Hematopoietic multipotent progenitor cell treated with erythropoietin and hydrocortisone succinate and interleukin-3 and kit ligand, for 6 days (in vitro differentiated cells): ENCODE results near the gene TBC1D10B.
"Not testable (repeated sequence)": the region's sequence is repeated elsewhere in the genome, so short reads cannot be mapped to it uniquely, and the experiment has no call there.

Source experiments
- DNase-seq: peaks from one replicate; pipeline ENCODE4 v3.0.0-alpha.2; 2015

TBC1D10B gene

DNA sequence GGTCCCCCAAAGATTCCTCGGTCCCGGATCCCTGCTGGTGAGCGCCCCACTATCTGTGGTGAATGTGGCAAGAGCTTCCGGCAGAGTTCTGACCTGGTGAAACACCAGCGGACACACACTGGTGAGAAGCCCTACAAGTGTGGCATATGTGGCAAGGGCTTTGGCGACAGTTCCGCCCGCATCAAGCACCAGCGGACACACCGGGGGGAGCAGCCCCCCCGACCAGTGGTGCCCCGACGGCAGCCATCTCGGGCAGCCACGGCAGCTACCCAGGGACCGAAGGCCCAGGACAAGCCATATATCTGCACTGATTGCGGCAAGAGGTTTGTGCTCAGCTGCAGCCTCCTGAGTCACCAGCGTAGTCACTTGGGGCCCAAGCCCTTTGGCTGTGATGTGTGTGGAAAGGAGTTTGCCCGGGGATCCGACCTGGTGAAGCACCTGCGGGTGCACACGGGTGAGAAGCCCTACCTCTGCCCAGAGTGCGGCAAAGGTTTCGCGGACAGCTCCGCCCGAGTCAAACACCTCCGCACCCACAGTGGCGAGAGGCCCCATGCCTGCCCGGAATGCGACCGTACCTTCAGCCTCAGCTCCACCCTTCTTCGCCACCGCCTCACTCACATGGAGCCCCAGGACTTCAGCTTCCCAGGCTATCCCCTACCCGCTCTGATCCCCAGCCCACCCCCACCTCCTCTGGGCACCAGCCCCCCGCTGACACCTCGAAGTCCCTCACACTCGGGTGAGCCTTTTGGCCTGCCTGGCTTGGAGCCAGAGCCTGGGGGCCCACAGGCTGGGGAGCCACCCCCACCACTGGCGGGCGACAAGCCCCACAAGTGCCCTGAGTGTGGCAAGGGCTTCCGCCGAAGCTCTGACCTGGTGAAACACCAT, 27.7 kb upstream of the TBC1D10B start:
- DNase-seq = no peak

DNA sequence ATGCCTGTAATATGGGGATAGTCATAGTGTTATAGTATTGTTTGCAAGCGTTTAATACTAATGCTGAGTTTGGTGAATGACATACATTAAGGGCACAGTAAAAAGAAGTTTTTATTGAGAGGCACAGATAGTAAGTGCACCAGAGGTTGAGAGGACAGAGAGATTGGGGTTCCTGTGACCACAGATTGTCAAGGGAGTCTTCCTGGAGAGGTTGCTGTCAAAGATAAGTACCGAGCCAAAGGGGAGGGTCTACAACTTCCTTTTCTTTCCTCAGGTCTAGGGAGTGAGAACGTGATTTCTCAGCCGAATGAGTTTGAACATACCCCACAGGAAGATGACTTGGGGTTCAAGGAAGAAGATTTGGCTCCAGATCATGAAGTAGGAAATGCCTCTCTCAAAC, 26.8 kb upstream of the TBC1D10B start:
- peak; percentile 65 for DNase-seq

DNA sequence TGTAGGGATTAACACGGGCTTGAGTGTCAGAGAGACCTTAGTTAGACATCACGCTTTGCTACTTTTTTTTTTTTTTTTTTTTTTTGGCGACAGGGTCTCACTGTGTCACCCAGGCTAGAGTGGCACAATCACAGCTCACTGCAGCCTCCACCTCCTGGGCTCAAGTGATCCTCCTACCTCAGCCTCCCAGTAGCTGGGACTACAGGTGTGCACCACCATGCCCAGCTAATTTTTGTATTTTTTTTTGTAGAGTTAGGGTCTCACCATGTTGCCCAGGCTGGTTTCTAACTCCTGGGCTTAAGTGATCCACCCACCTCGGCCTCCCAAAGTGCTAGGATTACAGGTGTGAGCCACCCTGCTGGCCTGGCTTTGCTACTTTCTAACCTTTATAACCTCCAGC, 26.3 kb upstream of the TBC1D10B start:
- not testable (repeated sequence) for DNase-seq

DNA sequence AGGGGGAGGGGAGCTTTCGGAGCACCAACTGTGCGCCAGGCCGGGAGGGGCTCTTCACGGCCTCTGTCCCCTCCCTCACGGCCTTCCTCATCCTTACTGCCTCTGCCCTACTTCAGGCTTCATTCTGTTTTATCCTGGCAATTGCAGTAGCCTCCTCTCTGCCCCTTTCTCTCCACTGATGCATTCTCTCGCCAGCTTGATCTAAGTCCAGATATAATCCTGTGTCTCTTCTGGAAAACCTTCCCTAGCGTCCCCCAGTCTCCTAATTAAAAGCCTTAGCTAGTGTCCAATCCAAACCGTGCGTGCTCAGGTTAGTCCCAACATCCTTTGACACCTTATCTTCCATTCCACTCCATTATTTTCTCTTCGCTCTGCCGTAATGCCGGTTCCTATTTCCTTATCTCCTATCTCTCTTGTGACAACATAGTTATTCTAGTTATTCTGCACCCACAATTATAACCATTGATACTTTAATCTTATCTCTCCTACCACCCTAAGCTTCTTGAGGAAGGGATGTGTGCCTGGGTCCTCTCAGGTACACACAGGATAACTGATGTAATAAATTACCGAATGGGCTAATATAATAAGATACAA, 25.8 kb upstream of the TBC1D10B start:
- peak; percentile 57 for DNase-seq

DNA sequence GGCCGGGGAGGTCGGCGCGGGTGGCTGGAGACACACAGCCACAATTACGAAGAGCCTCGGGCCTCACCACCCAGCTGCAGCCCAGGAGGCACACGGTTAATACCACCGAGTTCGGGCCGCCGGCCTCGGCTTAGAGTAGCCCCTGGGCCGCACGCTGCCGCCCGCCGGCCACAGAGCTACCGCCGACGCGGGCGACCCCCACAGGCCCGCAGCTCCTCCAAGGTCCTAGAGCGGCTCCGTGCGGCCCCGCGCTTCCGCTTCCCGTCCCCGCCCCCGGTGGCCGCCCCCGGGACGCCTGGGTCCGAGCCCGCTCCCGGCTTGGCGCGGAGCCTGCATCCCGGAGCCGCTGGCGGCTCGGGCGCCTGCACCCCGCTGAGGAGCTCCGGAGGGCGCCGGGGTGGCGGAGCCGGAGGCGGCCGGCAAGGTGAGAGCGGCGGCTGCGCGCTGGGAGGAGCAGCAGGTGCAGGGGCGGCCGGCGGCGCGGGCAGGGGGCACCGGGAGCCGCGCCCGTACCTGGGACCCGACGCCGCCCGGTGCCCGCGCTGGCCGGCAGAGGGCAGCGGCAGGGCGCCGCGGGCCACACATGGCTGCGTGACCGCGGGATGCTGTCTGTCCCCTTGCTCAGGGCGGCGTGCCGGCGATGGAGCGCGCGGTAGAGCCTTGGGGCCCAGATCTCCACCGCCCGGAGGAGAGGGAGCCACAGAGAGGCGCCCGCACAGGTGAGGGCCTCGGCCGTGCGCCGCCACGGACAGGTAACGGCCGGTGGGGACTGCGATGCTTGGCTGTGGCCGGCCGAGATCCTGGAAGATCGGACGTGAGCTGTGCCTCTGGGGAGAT, 25.1 kb upstream of the TBC1D10B start, which contains the start of gene ZNF48:
ZNF48 (plus strand) TSS at position 266 of the 837 bp plus-strand sequence; CDS start at position 641, 375 bp downstream.
- DNase-seq = peak; percentile 86

DNA sequence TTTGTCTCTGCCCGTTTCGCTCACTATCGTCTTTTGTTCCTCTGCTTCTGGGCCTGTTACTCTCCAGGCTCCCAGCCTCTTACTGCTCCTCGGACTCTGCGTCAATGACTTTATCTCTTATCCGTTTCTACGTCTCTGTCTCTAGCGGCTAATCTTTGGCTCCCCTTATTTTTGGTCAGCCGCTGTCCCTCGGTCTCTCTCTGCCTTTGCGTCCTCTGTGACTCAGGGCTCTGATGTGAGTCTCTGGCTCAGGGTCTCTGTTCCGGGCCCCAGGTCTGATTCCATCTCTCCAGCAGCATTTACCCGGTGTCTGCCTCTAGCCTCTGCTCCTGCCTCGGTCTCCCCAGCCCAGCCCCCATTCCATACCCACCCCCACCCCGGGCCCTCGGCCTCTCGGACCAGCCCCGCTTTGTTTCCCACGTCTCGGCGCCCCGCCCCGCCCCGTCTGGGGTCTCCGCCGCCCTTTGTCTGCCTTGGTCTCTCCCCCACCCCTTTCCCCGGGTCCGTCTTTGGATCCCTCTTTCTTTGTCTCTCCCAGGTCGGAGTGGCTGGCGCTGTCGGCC, 24.4 kb upstream of the TBC1D10B start:
- DNase-seq = peak; percentile 51

DNA sequence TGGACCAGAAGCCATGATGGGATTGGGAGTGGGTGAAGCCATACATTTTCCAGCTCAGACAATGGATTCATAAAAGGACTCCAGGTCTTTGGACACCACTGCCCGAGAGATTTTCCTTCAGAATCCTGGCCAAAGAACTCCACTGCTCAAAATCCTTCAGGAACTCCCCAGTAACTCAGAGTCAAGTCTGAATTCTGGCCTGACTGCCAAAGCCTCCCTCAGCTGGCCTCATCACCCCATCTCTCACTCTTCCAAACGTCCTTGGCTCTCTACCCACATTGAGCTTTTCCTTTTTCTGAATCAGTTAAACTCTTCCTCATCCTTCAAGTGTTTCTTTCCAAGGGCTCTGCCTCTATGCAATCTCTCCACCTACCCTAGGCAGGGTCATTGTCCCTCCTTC, 13.2 kb upstream of the TBC1D10B start:
- DNase-seq = no peak

DNA sequence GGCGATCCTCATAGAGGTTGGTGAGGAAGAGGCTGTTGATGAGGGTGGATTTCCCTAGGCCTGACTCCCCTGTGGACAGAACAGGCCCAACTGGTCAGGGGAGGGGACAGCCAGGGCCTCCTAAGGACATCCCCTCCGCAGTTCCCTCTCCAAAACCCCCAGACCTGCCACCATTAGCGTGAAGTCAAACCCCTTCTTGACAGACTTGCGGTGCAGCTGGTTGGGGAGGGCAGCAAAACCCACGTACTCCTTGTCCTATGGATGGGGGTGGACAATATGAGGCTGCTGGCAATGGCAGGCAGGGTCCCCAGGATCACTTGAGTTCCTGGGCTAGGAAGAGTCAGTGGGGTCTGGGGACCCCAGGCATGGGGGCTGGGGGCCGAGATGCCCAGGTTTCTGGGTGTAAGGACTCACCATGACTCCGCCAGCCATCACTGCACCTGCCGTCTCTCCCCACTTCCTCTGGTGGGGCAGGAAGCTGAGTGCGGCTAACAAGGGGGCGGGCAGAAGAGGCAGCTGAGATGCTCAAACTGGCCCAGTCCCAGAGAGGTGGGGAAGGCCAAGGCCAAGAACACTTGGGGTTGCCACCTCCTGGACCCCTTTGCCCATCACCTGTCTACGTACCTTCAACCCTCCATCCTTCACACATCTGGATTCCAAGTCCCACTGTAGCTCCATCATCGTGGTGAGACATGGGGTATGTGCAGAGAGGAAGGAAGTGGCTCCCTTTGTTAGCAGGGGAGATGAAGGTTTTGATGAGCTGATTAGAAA, 12.0 kb upstream of the TBC1D10B start, which contains the start of gene SEPTIN1:
SEPTIN1 (minus strand) TSS at position 451 of the 771 bp plus-strand sequence; CDS start at position 432, 19 bp downstream.
- DNase-seq = peak; percentile 46

DNA sequence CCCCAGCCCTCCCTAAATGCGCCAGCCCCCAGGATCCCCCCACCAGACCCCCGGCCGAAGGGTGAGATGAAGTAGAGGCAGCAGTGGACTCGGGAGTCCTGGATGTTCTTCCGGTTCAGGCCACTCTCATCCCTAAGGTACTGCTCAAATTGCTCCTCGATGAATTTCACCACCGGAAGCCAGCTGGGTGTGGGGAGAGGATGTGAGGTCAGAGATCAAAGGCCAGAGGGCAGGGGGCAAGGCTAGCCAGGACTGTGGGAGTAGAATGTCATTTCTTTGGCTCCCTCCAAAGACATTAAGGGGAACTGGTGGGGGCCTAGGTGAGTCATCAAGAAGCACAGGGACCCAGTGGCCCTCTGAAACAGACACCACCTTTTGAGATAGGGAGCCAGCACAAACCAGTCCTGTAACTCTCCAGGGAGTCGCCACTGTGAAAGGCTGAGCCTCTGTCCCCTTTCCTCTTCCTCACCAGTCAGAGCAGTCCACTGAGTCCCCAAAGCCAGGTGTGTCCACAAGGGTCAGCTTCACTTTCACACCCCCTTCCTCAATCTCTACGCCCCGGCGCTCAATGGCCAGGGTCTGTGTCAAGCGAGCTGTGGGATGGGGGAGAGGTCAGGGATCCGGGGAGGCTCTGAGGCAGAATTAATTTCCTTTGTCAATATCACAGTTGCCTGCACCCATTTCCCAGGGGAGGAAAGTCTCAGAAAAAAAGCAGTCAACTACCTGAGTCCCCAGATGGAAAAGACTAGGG, 11.2 kb upstream of the TBC1D10B start:
- peak; percentile 41 for DNase-seq

DNA sequence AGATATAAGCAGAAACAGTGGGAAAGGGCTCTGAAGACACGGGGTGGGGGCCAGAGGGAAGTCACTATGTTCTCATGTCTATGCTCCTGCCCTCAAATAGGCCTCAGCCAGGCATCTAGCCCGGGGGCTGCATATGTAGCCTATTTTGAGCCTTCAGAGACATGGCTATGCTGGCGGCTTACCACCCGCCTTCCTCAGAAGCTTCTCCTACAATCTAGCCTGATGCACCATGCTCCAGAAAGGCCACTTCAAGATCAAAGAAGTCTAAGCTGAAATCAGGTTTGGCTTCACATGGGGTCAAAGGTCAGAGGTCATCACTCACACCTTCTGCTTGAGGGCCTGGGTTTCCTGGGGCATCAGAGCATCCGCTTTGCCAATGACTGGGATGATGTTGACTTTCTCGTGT, 10.5 kb upstream of the TBC1D10B start:
- DNase-seq = no peak

DNA sequence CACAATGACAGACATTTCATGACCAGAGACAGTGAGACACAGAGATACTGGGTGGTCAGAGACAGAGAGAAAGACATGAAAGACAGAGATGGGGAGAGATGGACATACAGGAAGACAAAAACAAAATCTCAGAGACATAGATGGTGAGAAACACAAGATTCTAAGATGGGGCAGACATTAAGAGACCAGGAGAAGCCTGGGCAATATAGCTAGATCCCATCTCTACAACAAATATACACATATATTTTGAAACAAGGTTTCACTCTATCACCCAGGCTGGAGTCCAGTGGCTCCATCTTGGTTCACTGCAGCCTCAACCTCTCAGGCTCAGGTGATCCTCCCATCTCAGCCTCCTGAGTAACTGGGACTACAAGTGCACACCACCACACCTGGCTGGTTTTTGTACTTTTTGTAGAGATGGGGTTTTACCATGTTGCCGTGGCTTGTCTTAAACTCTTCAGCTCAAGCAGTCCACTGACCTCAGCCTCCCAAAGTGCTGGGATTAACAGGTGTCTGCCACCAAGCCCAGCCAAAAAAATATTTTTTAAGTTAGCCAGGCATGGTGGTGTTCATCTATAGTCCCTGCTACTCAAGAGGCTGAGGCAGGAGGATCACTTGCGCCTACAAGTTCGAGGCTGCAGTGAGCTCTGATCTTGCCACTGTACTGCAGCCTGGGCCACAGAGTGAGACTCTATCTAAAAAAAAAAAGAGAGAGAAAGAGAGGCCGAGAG, 9.9 kb upstream of the TBC1D10B start:
- DNase-seq = no peak

DNA sequence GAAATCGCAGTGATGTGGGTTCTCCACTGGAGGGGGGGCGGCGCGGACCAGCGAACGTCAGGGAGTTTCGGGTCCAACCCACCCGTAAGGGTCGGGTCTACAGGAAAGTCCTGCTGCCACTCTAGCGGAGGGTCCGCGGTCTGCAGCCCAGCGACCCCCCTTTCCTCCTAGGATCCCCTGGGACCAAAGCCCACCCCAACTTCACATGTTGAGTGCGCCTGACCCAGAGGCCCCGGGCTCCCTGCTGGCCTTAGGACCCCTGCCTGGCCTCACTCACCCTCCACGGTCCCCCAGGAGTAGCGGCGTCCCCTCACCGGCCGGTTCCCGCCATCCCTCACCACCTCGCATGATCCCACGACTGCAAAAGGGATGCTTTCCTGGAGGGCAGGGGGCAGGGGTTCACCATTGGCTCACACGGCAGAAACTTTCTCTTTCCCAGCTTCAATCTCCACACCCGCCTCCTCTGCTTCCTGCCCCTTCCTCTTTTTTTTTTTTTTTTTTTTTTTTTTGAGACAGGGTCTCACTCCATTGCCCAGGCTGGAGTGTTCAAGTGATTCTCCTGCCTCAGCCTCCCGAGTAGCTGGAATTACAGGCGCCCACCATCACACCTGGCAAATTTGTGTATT, 9.0 kb upstream of the TBC1D10B start:
- no peak for DNase-seq

DNA sequence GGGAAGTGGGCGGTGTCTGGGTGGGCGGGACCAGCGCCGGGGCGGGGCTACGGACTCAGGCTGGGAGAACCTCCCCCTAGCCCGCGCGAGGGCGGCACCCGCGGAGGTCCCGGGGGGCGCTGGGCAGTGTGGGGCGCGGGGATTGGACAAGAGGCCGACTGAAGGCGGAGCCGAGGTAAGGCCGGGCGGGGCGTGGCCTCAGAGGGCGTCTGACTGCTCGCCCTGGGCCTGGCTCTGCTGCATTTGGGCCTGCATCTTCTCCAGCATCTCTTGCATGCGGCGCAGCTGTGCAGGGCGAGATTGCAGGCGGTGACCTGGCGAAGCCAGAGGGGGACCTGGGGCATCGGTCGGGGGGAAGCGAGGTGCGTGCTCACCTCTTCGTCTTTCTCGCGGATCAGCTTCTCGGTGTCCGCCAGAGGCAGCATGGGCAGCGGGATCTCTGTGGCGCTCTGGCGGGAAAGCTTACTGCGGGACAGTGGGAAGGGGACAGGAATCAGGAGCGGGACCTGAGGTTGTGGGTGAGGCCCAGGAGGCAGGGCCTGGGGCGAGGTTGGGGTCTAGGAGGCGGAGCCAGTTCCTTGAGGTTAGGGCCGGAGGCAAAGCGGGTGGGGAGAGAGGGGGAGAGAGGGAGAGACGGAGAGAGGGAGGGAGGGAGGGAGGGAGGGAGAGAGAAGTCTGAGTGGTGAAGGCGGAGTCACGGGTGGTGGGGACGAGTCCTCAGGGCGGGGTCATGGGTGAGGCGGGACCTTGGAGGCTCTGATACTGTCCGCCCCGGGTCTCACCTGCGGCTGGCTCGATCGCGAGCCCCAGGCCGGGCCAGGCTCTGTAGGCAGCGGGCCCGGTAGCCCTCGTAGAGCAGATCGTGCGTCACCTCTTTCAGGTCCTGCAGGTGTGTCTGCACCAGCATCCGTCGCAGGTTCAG, 8.2 kb upstream of the TBC1D10B start:
- DNase-seq = peak; percentile 99

DNA sequence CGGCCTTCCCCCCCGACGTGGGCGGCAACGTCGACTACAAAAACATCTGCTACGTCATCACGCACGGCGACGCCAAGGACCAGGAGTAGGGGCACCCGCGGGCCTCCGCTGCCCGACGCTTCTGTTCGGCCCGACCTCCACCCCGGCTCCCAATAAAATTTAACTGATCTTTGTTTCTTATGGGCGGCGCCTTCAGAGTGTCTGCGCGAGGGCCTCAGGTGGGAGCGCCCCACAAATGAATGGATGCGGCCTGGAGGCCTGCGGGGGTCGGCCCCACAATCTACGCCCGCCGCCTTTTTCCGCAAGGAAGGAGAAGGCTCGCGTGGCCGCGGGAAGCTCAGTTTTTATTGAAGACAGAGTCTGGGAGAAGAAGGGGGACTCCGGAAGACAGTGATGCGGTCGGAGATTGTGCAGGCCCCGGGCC, 7.5 kb upstream of the TBC1D10B start:
- peak; percentile 94 for DNase-seq

DNA sequence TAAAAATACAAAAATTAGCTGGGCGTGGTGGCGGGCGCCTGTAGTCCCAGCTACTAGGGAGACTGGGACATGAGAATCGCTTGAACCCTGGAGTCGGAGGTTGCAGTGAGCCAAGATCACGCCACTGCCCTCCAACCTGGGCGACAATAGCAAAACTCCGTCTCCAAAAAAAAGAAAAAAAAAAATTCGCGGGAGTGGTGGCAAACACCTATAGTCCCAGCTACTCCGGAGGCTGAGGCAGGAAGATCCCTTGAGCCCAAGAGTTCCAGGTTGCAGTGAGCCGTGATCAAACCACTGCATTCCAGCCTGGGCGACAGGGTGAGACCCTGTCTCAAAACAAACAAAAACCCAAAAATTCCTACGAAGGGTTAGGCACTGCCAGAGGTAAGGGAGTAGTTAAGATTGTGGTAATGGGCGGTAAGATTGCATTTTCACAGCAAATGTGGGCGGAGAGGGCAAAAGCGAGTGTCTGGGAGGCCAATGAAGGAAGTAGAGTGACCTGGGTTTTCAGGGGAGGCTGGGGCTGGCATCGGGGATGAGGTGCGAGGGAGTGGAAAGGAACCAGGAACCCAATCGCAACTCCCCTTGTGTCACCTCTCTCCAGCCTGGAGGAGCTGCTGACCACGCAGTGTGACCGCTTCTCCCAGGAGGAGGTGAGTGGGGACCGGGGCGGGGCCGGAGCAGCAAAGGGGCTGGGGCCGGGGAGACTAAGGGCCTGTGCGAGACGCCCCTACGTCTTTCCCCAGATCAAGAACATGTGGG, 6.9 kb upstream of the TBC1D10B start:
- DNase-seq = peak; percentile 72

DNA sequence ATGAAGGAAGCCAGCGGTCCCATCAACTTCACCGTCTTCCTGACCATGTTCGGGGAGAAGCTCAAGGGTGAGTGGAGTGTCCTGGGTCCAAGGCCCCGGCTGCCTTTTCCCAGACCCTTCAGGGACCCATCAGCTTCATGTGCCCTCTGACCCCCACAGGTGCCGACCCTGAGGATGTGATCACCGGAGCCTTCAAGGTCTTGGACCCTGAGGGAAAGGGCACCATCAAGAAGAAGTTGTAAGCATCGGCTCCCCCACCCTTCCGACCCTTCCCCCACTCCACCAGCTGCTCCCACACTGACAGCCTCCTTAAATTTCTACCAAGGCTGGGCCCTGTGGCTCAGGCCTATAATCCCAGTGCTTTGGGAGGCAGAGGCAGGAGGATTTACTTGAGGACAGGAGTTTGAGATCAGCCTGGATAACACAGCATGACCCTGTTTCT, 6.2 kb upstream of the TBC1D10B start:
- no peak for DNase-seq

DNA sequence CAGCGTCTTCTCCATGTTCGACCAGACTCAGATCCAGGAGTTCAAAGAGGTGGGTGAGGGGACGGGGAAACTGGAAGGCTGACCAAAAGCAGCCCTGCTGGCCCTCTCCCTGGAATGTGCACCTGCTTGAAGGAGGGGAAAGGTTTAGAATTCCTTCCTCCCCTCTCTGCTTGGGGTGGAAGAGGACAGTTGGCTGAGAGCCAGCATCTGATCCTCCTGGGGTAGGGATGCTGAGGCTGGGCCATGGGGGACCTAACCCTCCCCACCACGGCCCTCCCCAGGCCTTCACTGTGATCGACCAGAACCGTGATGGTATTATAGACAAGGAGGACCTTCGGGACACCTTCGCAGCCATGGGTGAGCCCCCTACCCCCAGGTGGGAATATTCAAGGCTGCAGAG, 5.6 kb upstream of the TBC1D10B start:
- DNase-seq = no peak

DNA sequence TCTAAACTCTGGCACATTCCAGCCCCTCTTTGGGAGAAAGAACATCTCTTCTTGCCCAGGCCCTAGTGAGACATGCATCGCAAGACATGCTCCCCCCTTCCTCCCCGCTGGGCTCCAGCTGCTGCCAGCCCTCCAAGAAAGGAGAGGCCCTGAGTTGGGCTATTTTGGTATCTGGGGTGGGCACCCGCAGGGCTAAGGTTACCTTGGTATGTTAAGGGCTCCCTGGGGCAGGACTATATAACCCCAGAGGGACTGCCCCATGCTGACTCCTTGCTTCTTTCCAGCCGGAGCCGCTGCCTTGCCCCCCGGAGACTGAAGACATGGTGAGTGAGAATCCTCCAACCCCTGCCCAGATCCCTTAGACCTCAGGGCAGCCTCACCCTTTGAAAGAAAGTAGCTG, 4.2 kb upstream of the TBC1D10B start, which contains the start of gene MYL11:
MYL11 (plus strand) TSS at position 265 of the 400 bp plus-strand sequence; CDS start at position 321, 56 bp downstream.
- no peak for DNase-seq
